A673 (cell line): Measurements from ENCODE around the gene CGNL1. TPM values are rescaled to one million over a fixed set of nuclear protein-coding genes. Genes with fewer than 3 reads are reported as not detected.

Source experiments
- BruUV-seq: library from RNA; stranded (reverse); fragments of 400-500 nt; replicated peaks from 2 replicates; lab custom pipeline; 2021; lab: Mats Ljungman, UMichigan
- CTCF ChIA-PET: fragments of 300-600 bp; sonication (Branson Sonifier 250); formaldehyde crosslinking; loops from one replicate; lab custom pipeline; 2022; ENCODE audit warnings: antibody characterized with exemption; lab: Charles Lee
- POLR2A ChIA-PET: fragments of 300-600 bp; sonication (Branson Sonifier 250); formaldehyde crosslinking; loops from one replicate; lab custom pipeline; 2022; ENCODE audit warnings: antibody characterized with exemption; ENCODE audit not compliant: low non-redundant PET; lab: Charles Lee
- DNase-seq: peaks from one replicate; pipeline ENCODE4 v3.0.0-alpha.2; 2015; ENCODE audit warnings: low spot score
- H3K27ac ChIP-seq: fragments of 200-600 bp; sonication (generic); 2 replicates; pipeline ENCODE4 v1.5.1; 2016; ENCODE audit warnings: mixed run types, low read depth, mild to moderate bottlenecking, mixed read lengths, antibody characterized with exemption, low read length; ENCODE audit not compliant: poor library complexity, severe bottlenecking
- H3K27me3 ChIP-seq: fragments of 200-600 bp; sonication (generic); replicated peaks from 2 replicates; pipeline ENCODE4 v1.6.1; 2017; ENCODE audit warnings: mixed run types, low read depth, mild to moderate bottlenecking, mixed read lengths, antibody characterized with exemption, low read length; ENCODE audit not compliant: insufficient read depth, poor library complexity
- H3K36me3 ChIP-seq: fragments of 200-600 bp; sonication (generic); 2 replicates; pipeline ENCODE4 v1.6.1; 2016; ENCODE audit warnings: mixed run types, mild to moderate bottlenecking, mixed read lengths, antibody characterized with exemption, low read length; ENCODE audit not compliant: insufficient read depth, poor library complexity, severe bottlenecking
- H3K4me1 ChIP-seq: fragments of 200-600 bp; sonication (generic); 2 replicates; pipeline ENCODE4 v1.6.1; 2017; ENCODE audit warnings: mixed run types, mild to moderate bottlenecking, mixed read lengths, antibody characterized with exemption, low read length; ENCODE audit not compliant: insufficient read depth, poor library complexity, severe bottlenecking
- H3K4me3 ChIP-seq: fragments of 200-600 bp; sonication (generic); 2 replicates; pipeline ENCODE4 v1.5.1; 2016; ENCODE audit warnings: low read depth, mixed run types, mild to moderate bottlenecking, mixed read lengths, low read length; ENCODE audit not compliant: poor library complexity, severe bottlenecking
- H3K9me3 ChIP-seq: fragments of 200-600 bp; sonication (generic); 2 replicates; pipeline ENCODE4 v1.6.1; 2016; ENCODE audit warnings: mixed run types, low read depth, mild to moderate bottlenecking, mixed read lengths, antibody characterized with exemption, low read length; ENCODE audit not compliant: poor library complexity, severe bottlenecking
- EZH2 ChIP-seq: fragments of 200-600 bp; sonication (generic); IDR thresholded peaks from 2 replicates; pipeline ENCODE4 v1.6.1; 2017; ENCODE audit warnings: borderline replicate concordance, low read depth, mild to moderate bottlenecking, mixed read lengths, antibody characterized with exemption, low read length; ENCODE audit not compliant: poor library complexity, severe bottlenecking
- intact Hi-C: fragments of 100-400 bp; cut with micrococcal nuclease; formaldehyde crosslinking; loops from one replicate; pipeline ENCODE4 v1.10.0; 2022; ENCODE audit not compliant: unreplicated experiment
- total RNA-seq: library from RNA; stranded (reverse); gene quantifications from 2 replicates; pipeline ENCODE4 v1.2.3, GENCODE V29; 2021
- TF ChIP-seq, protein P1 (sequence below): fragments of 300-800, 200-600 bp; sonication (generic); conservative IDR thresholded peaks from 2 replicates; pipeline ENCODE4 v1.5.1; 2017; ENCODE audit warnings: low read depth, mild to moderate bottlenecking, antibody characterized with exemption, low read length, moderate library complexity, mixed read lengths

CGNL1 gene
- total RNA-seq, 1 experiment from 2014 or later = 0.58 TPM

DNA sequence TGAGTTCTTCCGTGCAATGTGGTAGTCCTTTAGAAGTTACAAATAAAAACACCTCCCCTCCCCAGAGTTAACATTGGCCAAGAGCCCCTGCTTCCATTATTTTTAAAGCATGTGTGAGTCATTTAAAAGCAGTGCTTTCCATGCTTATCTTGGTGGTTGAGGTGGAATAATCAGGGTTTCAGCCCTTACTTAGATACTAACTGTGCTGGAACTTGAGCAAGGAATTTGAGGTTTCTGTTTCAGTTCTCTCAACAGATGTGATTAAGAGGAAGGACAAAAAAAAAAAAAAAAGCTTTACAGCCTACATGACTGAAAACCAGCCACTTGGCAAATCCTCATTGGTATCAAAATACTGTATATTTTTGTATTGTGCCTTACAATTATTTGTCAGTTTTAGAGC is 64.5 kb downstream of the CGNL1 start:
- H3K4me3 ChIP-seq = no peak overlapping the region
- H3K27ac ChIP-seq = no peak overlapping the region
- ChIA-PET POLR2A (no interaction called here), CTCF (no interaction called here)
- H3K4me1 ChIP-seq = peaks cover 8% of the 10 kb centered on the region
- TF ChIP-seq EZH2 = no peak
- TF ChIP-seq, protein P1, sequence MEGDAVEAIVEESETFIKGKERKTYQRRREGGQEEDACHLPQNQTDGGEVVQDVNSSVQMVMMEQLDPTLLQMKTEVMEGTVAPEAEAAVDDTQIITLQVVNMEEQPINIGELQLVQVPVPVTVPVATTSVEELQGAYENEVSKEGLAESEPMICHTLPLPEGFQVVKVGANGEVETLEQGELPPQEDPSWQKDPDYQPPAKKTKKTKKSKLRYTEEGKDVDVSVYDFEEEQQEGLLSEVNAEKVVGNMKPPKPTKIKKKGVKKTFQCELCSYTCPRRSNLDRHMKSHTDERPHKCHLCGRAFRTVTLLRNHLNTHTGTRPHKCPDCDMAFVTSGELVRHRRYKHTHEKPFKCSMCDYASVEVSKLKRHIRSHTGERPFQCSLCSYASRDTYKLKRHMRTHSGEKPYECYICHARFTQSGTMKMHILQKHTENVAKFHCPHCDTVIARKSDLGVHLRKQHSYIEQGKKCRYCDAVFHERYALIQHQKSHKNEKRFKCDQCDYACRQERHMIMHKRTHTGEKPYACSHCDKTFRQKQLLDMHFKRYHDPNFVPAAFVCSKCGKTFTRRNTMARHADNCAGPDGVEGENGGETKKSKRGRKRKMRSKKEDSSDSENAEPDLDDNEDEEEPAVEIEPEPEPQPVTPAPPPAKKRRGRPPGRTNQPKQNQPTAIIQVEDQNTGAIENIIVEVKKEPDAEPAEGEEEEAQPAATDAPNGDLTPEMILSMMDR = no peak
- intact Hi-C loops = no loop called here
- no peaks in the 10 kb centered on the region for H3K36me3 ChIP-seq
- no peaks in the 10 kb centered on the region for H3K27me3 ChIP-seq
- H3K9me3 ChIP-seq = no peaks in the 10 kb centered on the region
- DNase-seq = no peak
- BruUV-seq = no TSS peak

DNA sequence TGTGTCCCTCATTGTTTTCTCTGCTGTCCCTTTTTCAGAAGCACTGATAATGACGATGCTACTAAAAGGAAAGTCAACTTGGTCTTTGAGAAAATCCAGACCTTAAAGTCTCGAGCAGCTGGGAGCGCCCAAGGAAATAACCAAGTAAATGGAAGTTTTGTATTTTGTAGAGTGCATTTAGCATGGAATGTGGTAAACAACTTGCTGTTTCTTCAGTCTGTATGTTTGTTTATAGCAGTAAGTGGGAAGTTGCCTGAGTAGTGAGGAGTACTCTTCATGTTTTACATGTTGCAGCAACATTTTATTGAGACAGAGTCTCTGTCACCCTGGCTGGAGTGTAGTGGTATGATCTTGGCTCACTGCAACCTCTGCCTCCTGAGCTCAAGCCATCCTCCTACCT is 66.0 kb downstream of the CGNL1 start:
- TF ChIP-seq EZH2 = no peak
- TF ChIP-seq, protein P1 = no peak
- POLR2A ChIA-PET = no interaction called here
- no peak for DNase-seq
- no peaks in the 10 kb centered on the region for H3K9me3 ChIP-seq
- no peaks in the 10 kb centered on the region for H3K36me3 ChIP-seq
- intact Hi-C loops = no loop called here
- no TSS peak for BruUV-seq
- no peak overlapping the region for H3K27ac ChIP-seq
- H3K4me3 ChIP-seq = no peak overlapping the region
- CTCF ChIA-PET = interaction anchor here (0.7 kb wide), 1 partner anchor 101 kb away, joined by 4 read pairs; no protein-coding TSS in a partner anchor
- peaks cover 15% of the 10 kb centered on the region for H3K4me1 ChIP-seq
- no peaks in the 10 kb centered on the region for H3K27me3 ChIP-seq

DNA sequence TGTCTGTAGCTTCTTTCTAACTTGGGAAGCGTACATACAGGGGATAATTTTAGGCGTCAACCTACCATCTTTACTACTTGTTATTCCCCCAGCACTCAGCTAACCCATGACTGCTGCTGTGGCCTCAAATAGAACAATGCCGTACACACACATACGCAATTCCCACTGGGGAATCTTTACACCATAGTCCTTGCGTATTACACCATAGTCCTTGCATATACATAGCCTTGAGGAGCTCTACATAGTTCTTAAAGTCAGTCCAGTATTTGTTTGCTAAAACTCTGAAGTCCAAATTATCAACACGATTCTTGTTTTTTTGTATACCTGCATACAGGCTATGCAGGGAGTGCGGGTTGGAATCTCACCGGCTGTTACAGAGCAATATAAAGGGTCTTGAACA is 67.2 kb downstream of the CGNL1 start:
- no TSS peak for BruUV-seq
- ChIA-PET CTCF (no interaction called here), POLR2A (no interaction called here)
- no peak overlapping the region for H3K27ac ChIP-seq
- H3K36me3 ChIP-seq = no peaks in the 10 kb centered on the region
- no peaks in the 10 kb centered on the region for H3K27me3 ChIP-seq
- H3K4me3 ChIP-seq = no peak overlapping the region
- no peak for DNase-seq
- peaks cover 15% of the 10 kb centered on the region for H3K4me1 ChIP-seq
- TF ChIP-seq EZH2 = no peak
- TF ChIP-seq, protein P1 = no peak
- H3K9me3 ChIP-seq = no peaks in the 10 kb centered on the region
- intact Hi-C loops = no loop called here
